ENCODE measurements around the gene PKM.

The PKM gene

DNA sequence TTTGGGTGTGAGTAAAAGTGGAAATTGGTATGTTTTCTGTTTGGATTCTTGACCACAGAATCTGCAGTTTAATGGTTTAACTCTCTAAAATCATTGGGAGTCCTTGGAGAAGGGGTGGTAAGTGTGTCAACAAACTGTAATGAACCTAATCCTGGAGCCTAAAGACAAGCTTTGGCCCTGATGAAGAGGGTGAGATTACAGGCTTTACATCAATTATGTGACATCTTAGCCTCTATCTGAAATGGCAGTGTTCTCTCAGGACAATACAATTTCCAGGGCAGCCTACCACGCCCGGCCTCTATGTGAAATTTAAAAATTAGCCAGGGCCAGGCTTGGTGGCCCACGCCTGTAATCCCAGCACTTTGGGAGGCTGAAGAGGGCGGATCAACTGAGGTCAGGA lies 4.3 kb upstream of the PKM start:
- DNase-seq (ENCODE audit: low spot score), result no peak

- no peak for DNase-seq (ENCODE audit: low spot score)
Measured at GRCh38 chr15:72233769-72234168, 2.8 kb upstream of the PKM start.

DNA sequence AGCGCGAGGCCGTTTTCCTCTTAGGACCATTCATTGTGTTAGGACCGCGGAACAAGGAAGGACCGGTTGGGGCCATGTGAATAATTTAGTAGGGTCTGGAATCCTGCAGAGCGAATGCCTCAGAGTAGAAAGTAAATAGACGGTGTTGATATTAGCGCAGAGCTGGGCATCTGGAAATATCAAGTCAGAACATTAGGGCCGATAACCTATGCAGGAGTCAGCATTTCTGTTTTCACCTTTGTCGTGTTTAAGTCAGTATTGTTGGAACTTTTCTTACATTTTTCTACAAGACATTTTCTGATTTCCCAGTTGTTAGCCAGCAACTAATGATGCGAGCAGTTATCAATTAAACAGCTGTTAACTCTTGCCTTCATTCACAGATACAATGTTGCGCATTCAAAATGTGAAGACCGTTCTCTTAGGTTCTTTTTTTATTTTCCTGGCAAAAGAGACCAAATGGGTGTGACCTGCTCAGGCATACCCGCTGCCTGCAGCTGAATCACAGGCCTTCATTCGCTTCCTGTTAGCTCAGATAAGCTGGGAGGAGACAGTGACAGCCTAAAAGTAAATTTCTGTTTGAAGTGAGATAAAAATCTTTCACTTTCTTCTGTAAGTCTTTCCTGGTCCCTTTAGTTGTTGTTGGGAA lies 966 bp upstream of the PKM start:
- DNase-seq (ENCODE audit: low spot score), result peak; percentile 82

DNA sequence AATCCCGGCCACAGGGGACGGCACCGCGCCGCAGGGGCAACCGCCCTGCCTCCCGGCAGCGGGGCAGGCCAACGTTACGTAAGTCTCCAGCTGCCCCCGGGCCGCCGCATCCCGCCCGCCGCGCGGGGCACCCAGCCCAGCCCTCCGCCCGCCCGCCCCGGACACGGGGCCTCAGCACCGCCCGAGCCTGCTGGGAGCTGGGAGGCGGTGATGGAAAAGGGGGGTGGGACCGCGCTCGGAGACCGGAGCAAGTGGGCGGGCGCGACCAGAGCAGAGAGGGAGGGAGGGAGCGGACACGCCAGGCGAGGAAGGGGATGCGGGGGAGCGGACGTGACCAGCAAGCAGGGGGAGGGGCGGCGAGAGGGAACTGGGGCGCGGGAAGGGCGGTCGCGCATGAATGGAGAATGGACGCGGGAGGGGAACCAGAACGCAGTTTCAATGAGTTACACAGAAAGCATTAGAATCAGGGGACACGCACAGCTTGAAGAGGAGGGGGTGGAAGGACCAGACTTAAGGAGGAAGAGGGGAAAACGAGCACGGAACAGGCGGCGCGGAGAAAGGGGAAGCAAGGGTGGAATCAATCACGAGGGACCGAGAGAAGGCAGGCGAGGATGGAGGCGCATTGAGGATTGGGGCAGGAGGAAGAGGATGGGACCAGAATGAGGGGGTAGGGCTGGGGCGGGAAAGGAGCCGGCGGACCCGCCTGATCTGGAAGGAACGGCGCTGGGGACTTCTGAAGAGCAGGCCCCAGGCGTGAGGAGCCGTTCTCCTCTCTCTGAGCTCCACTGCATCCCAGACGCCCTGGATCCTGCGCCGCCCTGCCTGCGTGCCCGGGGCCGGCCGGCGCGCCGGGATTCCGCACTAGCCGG lies 559 bp downstream of the PKM start:
- peak; percentile 84 for DNase-seq (ENCODE audit: low spot score)

DNA sequence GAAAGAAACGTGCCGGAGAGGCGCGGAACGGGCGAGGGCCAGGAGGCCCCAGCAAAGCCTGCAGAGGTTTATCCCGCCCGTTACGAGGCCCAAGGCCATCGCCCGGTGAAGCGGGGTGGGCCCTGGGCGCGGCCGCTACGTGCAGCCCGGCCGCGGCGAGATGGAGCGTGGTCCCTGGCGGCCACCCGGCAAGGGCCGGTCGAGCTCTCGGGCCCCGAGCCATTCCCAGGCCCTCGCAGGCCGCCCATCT lies 1.1 kb downstream of the PKM start:
- DNase-seq (ENCODE audit: low spot score), result no peak

DNA sequence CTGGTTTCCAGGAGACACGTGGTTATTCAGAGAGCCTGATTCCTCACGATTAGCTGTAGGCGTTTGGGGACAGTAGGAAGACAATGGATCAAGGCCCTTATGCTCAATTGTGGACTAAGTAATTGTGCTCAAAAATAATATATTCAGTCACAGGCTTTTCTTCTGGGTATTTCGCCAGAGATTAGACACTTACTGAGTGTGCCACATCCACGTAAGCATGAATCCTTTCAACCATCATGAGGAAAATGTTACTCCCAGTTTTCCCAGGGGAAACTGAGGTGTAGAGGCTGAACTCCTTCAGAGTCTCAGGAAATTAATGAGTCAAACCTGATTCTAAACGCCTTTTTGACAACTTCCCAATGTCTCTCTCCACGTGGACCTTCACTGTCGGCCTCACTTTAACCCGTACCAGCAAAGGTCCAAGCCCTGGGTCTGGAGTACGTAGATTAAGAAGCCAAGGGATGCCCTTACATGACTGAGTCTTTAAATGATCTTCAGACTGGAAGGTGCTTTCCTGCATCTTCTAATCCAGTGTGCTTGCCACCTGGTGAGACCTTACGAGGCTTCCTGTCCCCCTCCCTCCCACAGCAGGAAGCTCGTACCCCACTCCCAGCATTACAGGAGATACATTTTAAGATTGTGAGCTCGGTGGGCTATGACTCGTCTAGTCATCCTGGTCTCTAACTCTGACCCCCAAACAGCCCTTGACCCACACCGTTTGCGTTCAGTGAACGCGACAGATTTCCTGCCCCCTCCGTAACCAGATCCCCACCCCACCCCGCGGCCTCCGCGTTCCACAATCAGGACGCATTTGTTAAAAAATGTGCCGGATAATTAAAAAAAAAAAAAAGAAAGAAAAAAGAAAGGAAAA lies 1.7 kb downstream of the PKM start:
- no peak for DNase-seq (ENCODE audit: low spot score)

DNA sequence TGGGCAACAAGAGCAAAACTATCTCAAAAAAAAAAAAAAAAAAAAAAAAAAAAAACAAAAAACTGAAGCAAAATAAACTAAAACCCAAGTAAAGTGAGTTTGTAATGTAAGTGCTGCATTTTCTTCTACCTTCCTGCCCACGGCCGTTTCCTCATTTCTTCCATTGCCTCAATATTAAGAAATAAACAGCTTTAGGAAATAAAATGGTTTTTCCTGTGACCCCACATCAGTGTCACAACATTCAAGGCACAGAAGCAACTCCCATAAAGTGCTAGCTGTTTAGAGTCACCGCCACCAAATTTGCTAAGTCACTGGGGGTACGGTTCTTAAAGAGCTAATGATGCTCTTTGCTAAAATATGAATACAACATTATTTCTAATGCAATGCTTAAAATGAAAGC lies 3.3 kb downstream of the PKM start:
- no peak for DNase-seq (ENCODE audit: low spot score)

GRCh38 chr15:72227192-72227586 lies 3.8 kb downstream of the PKM start:
- peak; percentile 54 for DNase-seq (ENCODE audit: low spot score)

DNA sequence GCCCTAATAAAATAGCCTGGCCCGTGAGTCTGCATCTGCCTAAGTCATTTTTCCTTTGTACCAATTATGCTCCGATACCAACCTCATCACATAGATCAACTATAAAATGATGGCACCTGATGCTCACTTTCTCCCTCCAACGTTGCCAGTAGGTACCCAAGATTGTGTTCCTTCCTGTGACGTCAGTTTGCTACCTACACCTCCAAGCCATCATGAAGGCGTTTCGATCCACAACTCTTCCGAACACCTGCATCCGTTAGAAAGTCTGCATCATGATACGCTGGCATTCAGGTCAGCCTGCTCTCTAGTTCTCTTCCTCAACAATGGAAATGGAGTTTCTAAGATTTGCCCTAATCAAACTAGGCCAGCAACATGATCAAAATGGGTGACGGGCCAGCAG lies 7.7 kb downstream of the PKM start:
- DNase-seq (ENCODE audit: low spot score), result no peak

- DNase-seq (ENCODE audit: low spot score), result peak; percentile 70
Measured at GRCh38 chr15:72222393-72222792, 8.6 kb downstream of the PKM start.

DNA sequence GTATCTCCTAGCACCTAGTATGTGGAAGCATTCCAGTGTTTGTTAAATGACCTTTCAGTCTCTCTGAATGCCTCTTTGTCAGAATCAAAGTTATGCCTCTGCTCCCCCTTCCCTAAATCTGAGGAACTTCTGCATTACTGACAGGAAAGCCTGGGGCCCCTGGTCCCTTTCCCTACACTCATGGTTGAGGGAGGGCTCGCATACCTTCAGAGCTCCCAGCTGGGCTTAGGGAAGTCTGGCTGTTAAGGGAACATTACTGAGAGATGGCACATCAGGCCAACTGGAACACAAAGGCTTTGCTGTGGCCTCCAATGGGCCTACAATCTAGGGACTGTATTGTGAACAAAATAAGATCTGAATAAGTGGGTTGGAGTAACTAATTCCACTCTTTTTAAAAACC lies 10.3 kb downstream of the PKM start:
- DNase-seq (ENCODE audit: low spot score), result no peak

- no peak for DNase-seq (ENCODE audit: low spot score)
Measured at GRCh38 chr15:72217216-72217615, 13.8 kb downstream of the PKM start.

DNA sequence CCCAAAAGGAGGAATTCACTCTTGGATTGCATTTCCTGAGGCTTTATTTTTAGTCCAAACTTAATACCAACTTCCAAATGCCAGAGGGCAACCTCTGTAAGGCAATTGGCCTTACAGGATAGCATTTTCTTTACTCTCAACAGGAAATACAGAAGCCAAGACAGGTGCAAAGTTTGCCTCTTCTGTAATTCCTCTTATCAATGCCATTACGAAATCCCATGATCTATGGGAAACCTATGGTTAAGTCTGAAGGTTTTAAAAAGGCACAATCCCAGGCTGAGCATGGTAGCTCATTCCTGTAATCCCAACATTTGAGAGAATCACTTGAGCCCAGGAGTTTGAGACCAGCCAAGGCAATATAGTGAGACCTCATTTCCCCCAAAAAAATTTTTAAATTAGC lies 14.9 kb downstream of the PKM start:
- no peak for DNase-seq (ENCODE audit: low spot score)

DNA sequence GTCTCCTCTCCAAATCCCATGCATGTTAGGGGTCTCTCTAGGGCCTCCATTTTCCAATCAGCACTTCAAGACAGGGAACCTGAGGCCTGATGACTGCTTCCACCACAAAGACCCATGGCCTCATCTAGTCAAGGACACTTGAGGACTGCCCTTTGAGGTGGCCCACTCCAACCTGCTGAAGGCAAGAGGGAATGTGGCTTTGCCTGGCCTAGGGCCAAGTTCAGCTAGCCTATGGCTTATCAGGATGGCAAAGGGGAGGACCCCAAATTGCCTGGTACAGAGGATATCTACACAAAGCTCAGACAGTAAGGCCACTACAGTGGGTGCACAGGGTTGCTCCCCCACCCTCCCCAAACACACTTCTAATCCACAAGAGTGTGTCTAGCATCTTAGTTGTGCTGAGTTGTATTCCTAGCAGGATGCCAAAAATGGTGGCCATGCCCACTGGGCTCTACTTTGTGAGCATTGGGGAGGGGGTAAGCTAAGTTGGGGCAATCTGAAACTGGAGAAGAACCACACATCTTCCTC lies 23.4 kb downstream of the PKM start:
- DNase-seq (ENCODE audit: low spot score), result no peak

GRCh38 chr15:72206677-72207000 lies 24.4 kb downstream of the PKM start:
- DNase-seq (ENCODE audit: low spot score), result no peak

GRCh38 chr15:72205896-72206676 lies 24.9 kb downstream of the PKM start:
- no peak for DNase-seq (ENCODE audit: low spot score)

DNA sequence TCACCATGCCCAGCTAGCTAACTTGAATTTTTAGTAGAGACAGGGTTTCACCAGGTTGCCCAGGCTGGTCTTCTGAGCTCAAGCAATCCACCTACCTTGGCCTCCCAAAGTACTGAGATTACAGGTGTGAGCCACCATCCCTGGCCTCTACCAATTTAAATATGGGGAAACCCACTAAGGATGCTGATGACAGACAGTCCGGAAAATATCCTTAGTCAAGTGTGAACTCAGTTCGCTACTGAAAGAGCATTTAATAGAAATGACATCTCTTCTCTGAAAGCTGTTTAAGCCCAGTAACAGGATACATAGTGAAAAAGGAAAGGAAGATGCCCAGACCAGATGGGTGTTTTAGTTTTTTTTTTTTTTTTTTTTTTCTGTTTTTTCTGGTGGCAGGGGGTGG lies 25.7 kb downstream of the PKM start:
- no peak for DNase-seq (ENCODE audit: low spot score)

DNA sequence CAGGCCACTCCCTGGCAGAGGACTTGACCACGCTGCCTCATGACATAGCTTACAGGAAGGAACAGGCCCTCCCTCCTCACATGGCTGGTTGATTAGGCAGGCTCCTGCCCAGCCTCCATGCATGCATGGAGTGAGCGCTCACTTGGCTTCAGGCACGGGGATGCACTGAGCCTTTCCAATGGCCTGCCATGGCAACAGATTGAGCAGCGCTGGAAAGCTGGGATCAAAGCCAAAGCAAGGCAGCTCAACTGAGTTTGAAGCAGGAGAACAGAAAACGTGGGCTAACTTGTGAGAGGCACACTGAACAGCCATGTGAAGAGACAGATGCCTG lies 27.5 kb downstream of the PKM start:
- DNase-seq (ENCODE audit: low spot score), result peak; percentile 87

GRCh38 chr15:72202801-72203506 lies 28.0 kb downstream of the PKM start:
- DNase-seq (ENCODE audit: low spot score), result no peak

DNA sequence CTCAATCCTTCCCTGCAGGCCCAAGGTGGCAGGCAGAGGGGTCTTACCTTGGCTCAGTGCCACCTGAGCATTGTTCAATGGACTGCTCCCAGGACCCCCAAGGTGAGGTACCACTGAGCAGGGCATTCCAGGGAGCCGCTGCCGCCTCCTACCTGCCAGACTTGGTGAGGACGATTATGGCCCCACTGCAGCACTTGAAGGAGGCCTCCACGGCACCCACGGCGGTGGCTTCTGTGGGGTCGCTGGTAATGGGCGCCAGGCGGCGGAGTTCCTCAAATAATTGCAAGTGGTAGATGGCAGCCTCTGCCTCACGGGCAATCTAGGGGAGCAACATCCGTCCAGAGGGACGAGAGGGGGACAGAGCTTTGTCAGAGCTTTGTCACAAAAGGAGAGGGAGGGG lies 28.7 kb downstream of the PKM start:
- DNase-seq (ENCODE audit: low spot score), result no peak

GRCh38 chr15:72201391-72201921 lies 29.5 kb downstream of the PKM start:
- no peak for DNase-seq (ENCODE audit: low spot score)

Data from AG20443 (cell line).